ENCODE measurements around the gene EYA3. TPM values are rescaled to one million over a fixed set of nuclear protein-coding genes. Genes with fewer than 3 reads are reported as not detected.

EYA3 gene
- total RNA-seq, 2 experiments from 2014 or later = 27.8 to 30.7 TPM

- H3K36me3 Mint-ChIP-seq (ENCODE audit: low read depth) = peaks cover 22% of the 10 kb centered on the region
- POLR2A ChIA-PET = no interaction called here
- no peaks in the 10 kb centered on the region for H3K27me3 Mint-ChIP-seq
- H3K9me3 Mint-ChIP-seq = no peaks in the 10 kb centered on the region
- H3K27ac Mint-ChIP-seq = no peak overlapping the region
- no peak for DNase-seq
- CTCF ChIA-PET = no interaction called here
- H3K4me1 Mint-ChIP-seq = peaks cover 46% of the 10 kb centered on the region
- no peak overlapping the region for H3K4me3 Mint-ChIP-seq
Measured at GRCh38 chr1:28058168-28058567, 30.2 kb downstream of the EYA3 start.

GRCh38 chr1:28056129-28056925 lies 32.1 kb downstream of the EYA3 start:
- Mint-ChIP-seq H3K27ac (peak overlapping the region; percentile 4), H3K27me3 (no peaks in the 10 kb centered on the region), H3K4me1 (peaks cover 40% of the 10 kb centered on the region), H3K4me3 (no peak overlapping the region), H3K36me3 (ENCODE audit: low read depth) (peaks cover 17% of the 10 kb centered on the region), H3K9me3 (no peaks in the 10 kb centered on the region)
- ChIA-PET POLR2A (no interaction called here), CTCF (interaction anchor here (0.6 kb wide), 1 partner anchor 246 kb away, joined by 4 read pairs; no protein-coding TSS in a partner anchor)
- DNase-seq = peak; percentile 57

- Mint-ChIP-seq H3K4me3 (no peak overlapping the region), H3K36me3 (ENCODE audit: low read depth) (peaks cover 22% of the 10 kb centered on the region), H3K27ac (no peak overlapping the region), H3K4me1 (peaks cover 14% of the 10 kb centered on the region), H3K9me3 (no peaks in the 10 kb centered on the region), H3K27me3 (no peaks in the 10 kb centered on the region)
- POLR2A ChIA-PET = no interaction called here
- DNase-seq = no peak
- CTCF ChIA-PET = interaction anchor here (0.6 kb wide), 1 partner anchor 238 kb away, joined by 5 read pairs; no protein-coding TSS in a partner anchor
Measured at GRCh38 chr1:28050776-28051175, 37.6 kb downstream of the EYA3 start.

- DNase-seq = no peak
- Mint-ChIP-seq H3K27ac (no peak overlapping the region), H3K4me3 (no peak overlapping the region), H3K27me3 (no peaks in the 10 kb centered on the region), H3K36me3 (ENCODE audit: low read depth) (peaks cover 20% of the 10 kb centered on the region), H3K9me3 (no peaks in the 10 kb centered on the region), H3K4me1 (peaks cover 4% of the 10 kb centered on the region)
- ChIA-PET POLR2A (no interaction called here), CTCF (no interaction called here)
Measured at GRCh38 chr1:28046716-28047115, 41.7 kb downstream of the EYA3 start.

- ChIA-PET POLR2A (no interaction called here), CTCF (no interaction called here)
- no peak for DNase-seq
- H3K27me3 Mint-ChIP-seq = no peaks in the 10 kb centered on the region
- no peak overlapping the region for H3K4me3 Mint-ChIP-seq
- H3K36me3 Mint-ChIP-seq (ENCODE audit: low read depth) = peaks cover 24% of the 10 kb centered on the region
- H3K4me1 Mint-ChIP-seq = peaks cover 4% of the 10 kb centered on the region
- no peak overlapping the region for H3K27ac Mint-ChIP-seq
- H3K9me3 Mint-ChIP-seq = no peaks in the 10 kb centered on the region
Measured at GRCh38 chr1:28045777-28046176, 42.6 kb downstream of the EYA3 start.

- no peaks in the 10 kb centered on the region for H3K9me3 Mint-ChIP-seq
- peaks cover 4% of the 10 kb centered on the region for H3K4me1 Mint-ChIP-seq
- POLR2A ChIA-PET = no interaction called here
- peaks cover 33% of the 10 kb centered on the region for H3K36me3 Mint-ChIP-seq (ENCODE audit: low read depth)
- no peak for DNase-seq
- no peak overlapping the region for H3K4me3 Mint-ChIP-seq
- CTCF ChIA-PET = no interaction called here
- H3K27me3 Mint-ChIP-seq = no peaks in the 10 kb centered on the region
- no peak overlapping the region for H3K27ac Mint-ChIP-seq
Measured at GRCh38 chr1:28044399-28044798, 44.0 kb downstream of the EYA3 start.

GRCh38 chr1:28039341-28039740 lies 49.1 kb downstream of the EYA3 start:
- H3K4me3 Mint-ChIP-seq = no peak overlapping the region
- no peak overlapping the region for H3K27ac Mint-ChIP-seq
- H3K36me3 Mint-ChIP-seq (ENCODE audit: low read depth) = peaks cover 28% of the 10 kb centered on the region
- no peak for DNase-seq
- no peaks in the 10 kb centered on the region for H3K4me1 Mint-ChIP-seq
- ChIA-PET POLR2A (no interaction called here), CTCF (interaction anchor here (1.2 to 1.7 kb wide), 2 partner anchors 10 to 19 kb away, joined by 4 to 5 read pairs; no protein-coding TSS in a partner anchor)
- H3K27me3 Mint-ChIP-seq = no peaks in the 10 kb centered on the region
- H3K9me3 Mint-ChIP-seq = no peaks in the 10 kb centered on the region

GRCh38 chr1:28037946-28038345 lies 50.5 kb downstream of the EYA3 start:
- CTCF ChIA-PET = interaction anchor here (1.2 to 1.7 kb wide), 2 partner anchors 9 to 17 kb away, joined by 4 to 5 read pairs; no protein-coding TSS in a partner anchor

GRCh38 chr1:28037206-28037605 lies 51.2 kb downstream of the EYA3 start:
- no peak overlapping the region for H3K27ac Mint-ChIP-seq
- ChIA-PET CTCF (interaction anchor here (1.2 kb wide), 1 partner anchor 23 kb away, joined by 3 read pairs; no protein-coding TSS in a partner anchor), POLR2A (interaction anchor here (0.6 kb wide), 1 partner anchor 211 kb away, joined by 4 read pairs; no protein-coding TSS in a partner anchor)
- H3K27me3 Mint-ChIP-seq = no peaks in the 10 kb centered on the region
- H3K4me1 Mint-ChIP-seq = no peaks in the 10 kb centered on the region
- H3K36me3 Mint-ChIP-seq (ENCODE audit: low read depth) = peaks cover 29% of the 10 kb centered on the region
- no peak for DNase-seq
- H3K9me3 Mint-ChIP-seq = no peaks in the 10 kb centered on the region
- H3K4me3 Mint-ChIP-seq = no peak overlapping the region

More at GRCh38 chr1:28037946-28038345, 50.5 kb downstream of the EYA3 start:
- POLR2A ChIA-PET = interaction anchor here (0.6 kb wide), 1 partner anchor 212 kb away, joined by 4 read pairs; no protein-coding TSS in a partner anchor
- Mint-ChIP-seq H3K27me3 (no peaks in the 10 kb centered on the region), H3K4me1 (no peaks in the 10 kb centered on the region), H3K27ac (no peak overlapping the region), H3K36me3 (ENCODE audit: low read depth) (peaks cover 28% of the 10 kb centered on the region), H3K9me3 (no peaks in the 10 kb centered on the region), H3K4me3 (no peak overlapping the region)
- DNase-seq = no peak

GRCh38 chr1:28036431-28036830 lies 52.0 kb downstream of the EYA3 start:
- CTCF ChIA-PET = interaction anchor here (1.2 kb wide), 1 partner anchor 22 kb away, joined by 3 read pairs; no protein-coding TSS in a partner anchor
- no peaks in the 10 kb centered on the region for H3K4me1 Mint-ChIP-seq
- H3K27me3 Mint-ChIP-seq = no peaks in the 10 kb centered on the region
- no peak overlapping the region for H3K27ac Mint-ChIP-seq
- H3K4me3 Mint-ChIP-seq = no peak overlapping the region
- peaks cover 25% of the 10 kb centered on the region for H3K36me3 Mint-ChIP-seq (ENCODE audit: low read depth)
- no peaks in the 10 kb centered on the region for H3K9me3 Mint-ChIP-seq
- POLR2A ChIA-PET = no interaction called here
- DNase-seq = no peak

GRCh38 chr1:28035420-28035819 lies 53.0 kb downstream of the EYA3 start:
- ChIA-PET CTCF (no interaction called here), POLR2A (no interaction called here)
- Mint-ChIP-seq H3K27me3 (no peaks in the 10 kb centered on the region), H3K9me3 (no peaks in the 10 kb centered on the region), H3K36me3 (ENCODE audit: low read depth) (peaks cover 19% of the 10 kb centered on the region), H3K4me3 (no peak overlapping the region), H3K4me1 (no peaks in the 10 kb centered on the region), H3K27ac (no peak overlapping the region)
- DNase-seq = no peak

- H3K27ac Mint-ChIP-seq = no peak overlapping the region
- no peak overlapping the region for H3K4me3 Mint-ChIP-seq
- ChIA-PET POLR2A (no interaction called here), CTCF (no interaction called here)
- DNase-seq = no peak
- no peaks in the 10 kb centered on the region for H3K9me3 Mint-ChIP-seq
- H3K36me3 Mint-ChIP-seq (ENCODE audit: low read depth) = peaks cover 11% of the 10 kb centered on the region
- peaks cover 12% of the 10 kb centered on the region for H3K4me1 Mint-ChIP-seq
- H3K27me3 Mint-ChIP-seq = no peaks in the 10 kb centered on the region
Measured at GRCh38 chr1:28032281-28032680, 56.1 kb downstream of the EYA3 start.

GRCh38 chr1:28031173-28031572 lies 57.2 kb downstream of the EYA3 start:
- no peak overlapping the region for H3K4me3 Mint-ChIP-seq
- no peaks in the 10 kb centered on the region for H3K9me3 Mint-ChIP-seq
- H3K27ac Mint-ChIP-seq = no peak overlapping the region
- ChIA-PET POLR2A (no interaction called here), CTCF (interaction anchor here (0.7 kb wide), 1 partner anchor 14 kb away, joined by 3 read pairs; no protein-coding TSS in a partner anchor)
- H3K4me1 Mint-ChIP-seq = peaks cover 15% of the 10 kb centered on the region
- DNase-seq = no peak
- H3K27me3 Mint-ChIP-seq = no peaks in the 10 kb centered on the region
- H3K36me3 Mint-ChIP-seq (ENCODE audit: low read depth) = peaks cover 12% of the 10 kb centered on the region

All from activated CD4-positive, alpha-beta T cell treated with anti-CD3 and anti-CD28 coated beads, Interleukin-2, amount 10 ng/mL, durations not matched to agents 7 days and 5 days (primary cell).